Mesenteric fat pad (tissue), 1 donor: Measurements from ENCODE around the gene GMDS. TPM values are rescaled to one million over a fixed set of nuclear protein-coding genes. Genes with fewer than 3 reads are reported as not detected.

Experiments
- DNase-seq: peaks from one replicate; pipeline ENCODE4 v3.0.0-alpha.2; 2020; ENCODE audit warnings: low spot score
- total RNA-seq: library from RNA; stranded (reverse); fragmentation: NEBNext Ultra II Directional; extraction: Animal tissue kit (Norgen Biotek cat#: 25700); gene quantifications from one replicate; pipeline ENCODE4 v1.2.1, GENCODE V29; 2021
- donor health status: DM: yes; HTN: yes; CAD: no.

Gene GMDS
- total RNA-seq, 1 donor from 2014 or later, result 10.3 TPM

GRCh38 chr6:1664329-1664728 is 581.1 kb downstream of the GMDS start:
- DNase-seq, result no peak

GRCh38 chr6:1663511-1663910 is 581.9 kb downstream of the GMDS start:
- no peak for DNase-seq

GRCh38 chr6:1662534-1662933 is 582.9 kb downstream of the GMDS start:
- DNase-seq, result no peak

- no peak for DNase-seq
Measured at GRCh38 chr6:1659816-1660215, 585.6 kb downstream of the GMDS start.

GRCh38 chr6:1658212-1659005 is 587.0 kb downstream of the GMDS start:
- no peak for DNase-seq

- DNase-seq, result no peak
Measured at GRCh38 chr6:1657771-1658165, 587.6 kb downstream of the GMDS start.

GRCh38 chr6:1657116-1657770 is 588.2 kb downstream of the GMDS start:
- no peak for DNase-seq

GRCh38 chr6:1654054-1654453 is 591.4 kb downstream of the GMDS start:
- DNase-seq, result no peak

- DNase-seq, result no peak
Measured at GRCh38 chr6:1652842-1653241, 592.6 kb downstream of the GMDS start.

- DNase-seq, result no peak
Measured at GRCh38 chr6:1651362-1651761, 594.0 kb downstream of the GMDS start.

GRCh38 chr6:1645466-1646185 is 599.8 kb downstream of the GMDS start:
- no peak for DNase-seq

GRCh38 chr6:1644516-1645060 is 600.8 kb downstream of the GMDS start:
- DNase-seq, result no peak

- DNase-seq, result no peak
Measured at GRCh38 chr6:1643830-1644445, 601.5 kb downstream of the GMDS start.

GRCh38 chr6:1643111-1643510 is 602.3 kb downstream of the GMDS start:
- no peak for DNase-seq

- no peak for DNase-seq
Measured at GRCh38 chr6:1641343-1641885, 604.0 kb downstream of the GMDS start.

- DNase-seq, result no peak
Measured at GRCh38 chr6:1640476-1640875, 604.9 kb downstream of the GMDS start.

- DNase-seq, result no peak
Measured at GRCh38 chr6:1639430-1639829, 606.0 kb downstream of the GMDS start.

- DNase-seq, result peak; percentile 80
Measured at GRCh38 chr6:1636971-1637871, 608.2 kb downstream of the GMDS start.

- DNase-seq, result peak; percentile 74
Measured at GRCh38 chr6:1636272-1636825, 609.1 kb downstream of the GMDS start.
